Measurements from ENCODE around the gene ANKRD33B. TPM values are rescaled to one million over a fixed set of nuclear protein-coding genes. Genes with fewer than 3 reads are reported as not detected.

Gene ANKRD33B
- total and polyA plus RNA-seq, 2 of the 8 experiments (the other 6 are each of a cell fraction or from before 2014, with no cell fraction given): 6.9 to 20.6 TPM

GRCh38 chr5:10661401-10661800, 97.5 kb downstream of the ANKRD33B start (continued):
- no peak for TF ChIP-seq CTCF (IDR thresholded peaks at IDR 0.05; ENCODE audit: control extremely low read depth in 1 of 3, insufficient read depth in 1 of 3, low read depth in 1 of 3, low read length in 3 of 3)
- no peak for TF ChIP-seq PHF8 (conservative IDR thresholded peaks at IDR 0.05; ENCODE audit: low read depth, low read length)
